HepG2 (cell line): Measurements from ENCODE around the gene RBM12. TPM values are rescaled to one million over a fixed set of nuclear protein-coding genes. Genes with fewer than 3 reads are reported as not detected.

Experiments
- AHR ChIP-seq: IDR thresholded peaks from 2 replicates; pipeline ENCODE4 v1.6.1; 2018; ENCODE audit warnings: missing genetic modification reagents, missing compliant biosample characterization
- ATF3 ChIP-seq: sonication (generic); formaldehyde crosslinking; IDR thresholded peaks from 2 replicates; pipeline ENCODE4 v1.4.0; 2020; ENCODE audit warnings: missing genetic modification reagents
- BRF2 ChIP-seq: sonication (generic); formaldehyde crosslinking; IDR thresholded peaks from 2 replicates; pipeline ENCODE4 v1.8.1; 2022; ENCODE audit warnings: mild to moderate bottlenecking, missing genetic modification reagents
- DRAP1 ChIP-seq: IDR thresholded peaks from 2 replicates; pipeline ENCODE4 v1.6.1; 2016; ENCODE audit warnings: missing genetic modification reagents, missing compliant biosample characterization
- GPBP1L1 ChIP-seq: sonication (generic); formaldehyde crosslinking; IDR thresholded peaks from 2 replicates; pipeline ENCODE4 v1.5.0; 2020; ENCODE audit warnings: mild to moderate bottlenecking, missing genetic modification reagents
- IRF1 ChIP-seq: sonication (generic); formaldehyde crosslinking; IDR thresholded peaks from 2 replicates; pipeline ENCODE4 v1.4.0; 2020; ENCODE audit warnings: low read depth, mild to moderate bottlenecking, missing genetic modification reagents
- LRRFIP1 ChIP-seq: sonication (generic); formaldehyde crosslinking; conservative IDR thresholded peaks from 2 replicates; pipeline ENCODE4 v1.4.0; 2020; ENCODE audit warnings: missing genetic modification reagents
- RARA ChIP-seq: IDR thresholded peaks from 2 replicates; pipeline ENCODE4 v1.6.1; 2016; ENCODE audit warnings: missing genetic modification reagents, missing compliant biosample characterization
- SKIL ChIP-seq: sonication (generic); formaldehyde crosslinking; IDR thresholded peaks from 2 replicates; pipeline ENCODE4 v1.8.0; 2022; ENCODE audit warnings: missing genetic modification reagents, mild to moderate bottlenecking, moderate library complexity, borderline replicate concordance
- SNAI1 ChIP-seq: sonication (generic); formaldehyde crosslinking; IDR thresholded peaks from 2 replicates; pipeline ENCODE4 v1.5.0; 2020; ENCODE audit warnings: mild to moderate bottlenecking, missing genetic modification reagents, borderline replicate concordance
- TAF1 ChIP-seq: sonication (generic); formaldehyde crosslinking; IDR thresholded peaks from 2 replicates; pipeline ENCODE4 v1.4.0; 2020; ENCODE audit warnings: missing genetic modification reagents
- TBP ChIP-seq: sonication (generic); formaldehyde crosslinking; IDR thresholded peaks from 2 replicates; pipeline ENCODE4 v1.5.0; 2020; ENCODE audit warnings: missing genetic modification reagents
- TGIF2 ChIP-seq: IDR thresholded peaks from 2 replicates; pipeline ENCODE4 v1.6.1; 2016; ENCODE audit warnings: control low read depth, missing compliant biosample characterization
- ZBTB43 ChIP-seq: sonication (generic); formaldehyde crosslinking; conservative IDR thresholded peaks from 2 replicates; pipeline ENCODE4 v1.4.0; 2020; ENCODE audit warnings: missing genetic modification reagents
- ZNF512 ChIP-seq: sonication (generic); formaldehyde crosslinking; IDR thresholded peaks from 2 replicates; pipeline ENCODE4 v1.4.0; 2020; ENCODE audit warnings: mild to moderate bottlenecking, missing genetic modification reagents
- ZNF572 ChIP-seq: sonication (generic); formaldehyde crosslinking; IDR thresholded peaks from 2 replicates; pipeline ENCODE4 v1.5.1; 2020; ENCODE audit warnings: mild to moderate bottlenecking, missing genetic modification reagents
- polyA plus RNA-seq, 8 experiments: library from polyadenylated mRNA; depleted of rRNA in 3 of 8; stranded (reverse) in 7 of 8; unstranded in 1 of 8; fragments of >200 nt; fragmentation: Illumina TruSeq in 4 of 8; extraction: Trizol in 4 of 8; gene quantifications; 2 replicates each; pipeline versions ENCODE4 v1.2.1 to v1.2.3, GENCODE V29; 2011 to 2016; ENCODE audit warnings: low read depth in 4 of 8, missing spikeins in 1 of 8, mixed read lengths in 1 of 8; ENCODE audit not compliant: insufficient read depth in 1 of 8
- total RNA-seq, 5 experiments: library from RNA; depleted of rRNA; stranded (reverse); fragments of >200 nt; fragmentation: Illumina TruSeq; extraction: Trizol; gene quantifications; 2 replicates each; pipeline ENCODE4 v1.2.3, GENCODE V29; 2016; ENCODE audit warnings: low read depth in 1 of 5

Gene RBM12
- total and polyA plus RNA-seq, 2 of the 13 experiments (the other 11 are each of a cell fraction or from before 2014, with no cell fraction given), result 97.9 to 104 TPM

- TF ChIP-seq SKIL (CRISPR knock-in tag), result no peak; the same call in 1 of the 2 replicates
- peak; percentile 97 for TF ChIP-seq DRAP1 (CRISPR knock-in tag)
- no peak; the same call in 1 of the 2 replicates for TF ChIP-seq LRRFIP1
- TF ChIP-seq TAF1 (CRISPR knock-in tag), result peak; percentile 99
- peak; percentile 99 for TF ChIP-seq AHR
- peak; percentile 54 for TF ChIP-seq RARA
- peak; percentile 85; the same call in 1 of the 2 replicates for TF ChIP-seq ZNF512 (CRISPR knock-in tag)
- TF ChIP-seq ZBTB43 (CRISPR knock-in tag), result 0 out of 2 replicates have a peak, but pooled peaks have one; percentile 38
- TF ChIP-seq IRF1 (CRISPR knock-in tag), result peak; percentile 96
- peak; percentile 85 for TF ChIP-seq TGIF2 (CRISPR knock-in tag)
- peak; percentile 94; the same call in 1 of the 2 replicates for TF ChIP-seq TBP (CRISPR knock-in tag)
- peak; percentile 77 for TF ChIP-seq ATF3 (CRISPR knock-in tag)
- peak; percentile 95 for TF ChIP-seq SNAI1 (CRISPR knock-in tag)
- peak; percentile 99 for TF ChIP-seq BRF2 (CRISPR knock-in tag)
- peak; percentile 99 for TF ChIP-seq ZNF572 (CRISPR knock-in tag)
- TF ChIP-seq GPBP1L1, result no peak
These were observed at the start of gene RBM12, which contains the start of gene CPNE1 (continued) for GRCh38 chr20:35664466-35665206.
